Tibial artery (tissue), 4 donors: ENCODE results near the gene KCNMB1.

ENCODE experiments used
- DNase-seq, 2 donors: peaks; one replicate each; pipeline ENCODE4 v3.0.0-alpha.2; 2019
- H3K27ac ChIP-seq, 2 donors: fragments of 200-600 bp; sonication (generic) in 1 of 2; 1 replicate in 1 of 2; 2 replicates in 1 of 2; pipeline ENCODE4 v1.5.1; 2018 to 2019; ENCODE audit warnings: mild to moderate bottlenecking in 1 of 2
- H3K27me3 ChIP-seq, 2 donors: fragments of 200-600 bp; sonication (generic) in 1 of 2; one replicate each; pipeline versions ENCODE4 v1.5.1 to v1.6.0; 2016 to 2019
- H3K36me3 ChIP-seq, 3 donors: fragments of 200-600 bp; sonication (generic) in 2 of 3; one replicate each; pipeline ENCODE4 v1.5.1; 2016 to 2019; ENCODE audit warnings: mild to moderate bottlenecking in 2 of 3
- H3K4me1 ChIP-seq, 4 donors: fragments of 200-600 bp; sonication (generic) in 2 of 4; 1 replicate in 3 of 4; 2 replicates in 1 of 4; pipeline ENCODE4 v1.5.1; 2016 to 2019
- H3K4me3 ChIP-seq, 2 donors: fragments of 200-600 bp; sonication (generic) in 1 of 2; 1 replicate in 1 of 2; 2 replicates in 1 of 2; pipeline ENCODE4 v1.5.1; 2018 to 2019; ENCODE audit warnings: mild to moderate bottlenecking in 2 of 2
- H3K9me3 ChIP-seq, 3 donors: fragments of 200-600 bp; sonication (generic) in 1 of 3; one replicate each; pipeline ENCODE4 v1.5.1; 2016 to 2019
- intact Hi-C: fragments of 100-400 bp; cut with DNase I; formaldehyde crosslinking; loops from one replicate; pipeline ENCODE4 v1.15.0; 2023; ENCODE audit warnings: low total_unique reads
- TF ChIP-seq, protein P1 (sequence below), 2 experiments: fragments of 200-600 bp in 1 of 2; fragments of 450-650 bp in 1 of 2; IDR thresholded peaks; one replicate each; pipeline ENCODE4 v1.5.1; 2017 to 2019; ENCODE audit warnings: antibody characterized with exemption in 2 of 2, mild to moderate bottlenecking in 1 of 2, moderate library complexity in 1 of 2

KCNMB1 gene

DNA sequence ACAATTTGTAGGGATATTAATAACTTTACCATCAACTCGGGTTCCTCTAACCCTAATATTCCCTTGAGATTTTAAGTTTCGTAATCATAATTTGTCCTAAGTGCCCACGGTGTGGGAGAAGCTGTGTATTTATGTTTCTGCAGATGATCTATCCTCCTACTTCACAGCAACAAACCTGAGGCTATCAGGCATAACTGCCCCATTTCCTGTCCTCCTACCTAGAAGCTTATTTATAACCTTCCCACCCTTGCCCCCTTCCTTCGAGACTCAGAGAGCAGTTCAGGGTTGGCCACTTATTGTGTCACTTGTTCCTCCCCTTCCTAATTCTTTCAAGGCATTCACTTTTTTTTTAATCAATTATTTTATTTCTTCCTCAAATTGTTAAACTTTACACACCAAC, 62.0 kb downstream of the KCNMB1 start:
- intact Hi-C loops, result no loop called here
- no peak overlapping the region for H3K4me3 ChIP-seq
- H3K36me3 ChIP-seq, result no peaks in the 10 kb centered on the region
- no peaks in the 10 kb centered on the region for H3K9me3 ChIP-seq
- DNase-seq, result no peak
- TF ChIP-seq, protein P1, sequence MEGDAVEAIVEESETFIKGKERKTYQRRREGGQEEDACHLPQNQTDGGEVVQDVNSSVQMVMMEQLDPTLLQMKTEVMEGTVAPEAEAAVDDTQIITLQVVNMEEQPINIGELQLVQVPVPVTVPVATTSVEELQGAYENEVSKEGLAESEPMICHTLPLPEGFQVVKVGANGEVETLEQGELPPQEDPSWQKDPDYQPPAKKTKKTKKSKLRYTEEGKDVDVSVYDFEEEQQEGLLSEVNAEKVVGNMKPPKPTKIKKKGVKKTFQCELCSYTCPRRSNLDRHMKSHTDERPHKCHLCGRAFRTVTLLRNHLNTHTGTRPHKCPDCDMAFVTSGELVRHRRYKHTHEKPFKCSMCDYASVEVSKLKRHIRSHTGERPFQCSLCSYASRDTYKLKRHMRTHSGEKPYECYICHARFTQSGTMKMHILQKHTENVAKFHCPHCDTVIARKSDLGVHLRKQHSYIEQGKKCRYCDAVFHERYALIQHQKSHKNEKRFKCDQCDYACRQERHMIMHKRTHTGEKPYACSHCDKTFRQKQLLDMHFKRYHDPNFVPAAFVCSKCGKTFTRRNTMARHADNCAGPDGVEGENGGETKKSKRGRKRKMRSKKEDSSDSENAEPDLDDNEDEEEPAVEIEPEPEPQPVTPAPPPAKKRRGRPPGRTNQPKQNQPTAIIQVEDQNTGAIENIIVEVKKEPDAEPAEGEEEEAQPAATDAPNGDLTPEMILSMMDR (IDR thresholded peaks at IDR 0.05), result no peak
- peaks cover 0 to 14% (median 8%) of the 10 kb centered on the region in 4 donors for H3K4me1 ChIP-seq
- no peaks in the 10 kb centered on the region for H3K27me3 ChIP-seq
- no peak overlapping the region for H3K27ac ChIP-seq
